Gastroesophageal sphincter (tissue), 3 donors: ENCODE results near the gene SNRNP70.

Source experiments
- EP300 ChIP-seq: sonication (generic); formaldehyde crosslinking; IDR thresholded peaks from one replicate; pipeline ENCODE4 v1.6.1; 2017; ENCODE audit warnings: antibody characterized with exemption, mild to moderate bottlenecking
- POLR2A ChIP-seq, 2 donors: fragments of 450-650 bp; IDR thresholded peaks; one replicate each; pipeline ENCODE4 v1.6.1; 2017; ENCODE audit warnings: antibody characterized with exemption in 2 of 2, mild to moderate bottlenecking in 2 of 2, moderate library complexity in 1 of 2
- TF ChIP-seq, protein P1 (sequence below), 4 experiments: fragments of 200-600 bp in 2 of 4; fragments of 450-650 bp in 2 of 4; sonication (generic) in 1 of 4; IDR thresholded peaks; one replicate each; pipeline ENCODE4 v1.5.1; 2017 to 2019; ENCODE audit warnings: antibody characterized with exemption in 4 of 4, mild to moderate bottlenecking in 2 of 4, moderate library complexity in 2 of 4

DNA sequence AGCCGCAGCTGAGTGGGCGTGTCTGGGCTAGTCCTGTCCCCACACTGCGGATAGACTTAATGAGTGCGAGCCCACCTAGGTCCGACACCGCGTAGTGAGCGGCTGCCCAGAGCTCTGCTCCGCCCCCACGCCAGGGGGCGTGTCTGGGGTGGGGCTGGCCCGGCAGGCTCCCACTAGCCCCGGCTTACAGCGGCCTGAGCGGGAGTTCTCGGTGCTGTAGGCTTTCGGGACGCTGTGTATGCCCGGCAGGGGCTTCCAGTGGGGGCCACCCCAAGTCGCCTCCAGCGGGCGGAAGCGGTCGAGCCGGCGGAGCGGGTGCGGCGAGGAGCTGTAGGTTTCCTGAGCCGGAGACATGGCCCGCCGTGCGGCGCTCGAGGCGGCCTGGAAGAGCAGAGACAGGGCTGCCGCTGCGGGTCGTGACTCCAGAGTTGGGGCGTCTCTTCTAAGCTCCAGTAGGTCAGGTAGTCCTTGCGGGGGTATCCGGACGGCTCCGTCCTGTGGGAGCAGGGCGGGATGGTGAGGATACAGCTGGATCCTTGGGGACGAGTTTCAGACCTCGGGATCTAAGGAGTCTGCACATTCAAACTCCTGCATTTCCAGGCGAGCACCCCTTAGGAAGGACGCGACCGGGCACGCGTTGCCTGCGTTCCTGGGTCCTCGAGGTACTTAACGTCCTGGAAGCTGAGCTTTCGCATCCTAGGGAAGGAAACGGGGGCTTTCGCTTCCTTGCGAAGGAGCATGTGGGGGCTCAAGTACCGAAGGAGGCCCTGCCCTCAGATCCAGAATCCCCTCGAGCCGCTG is 28.9 kb upstream of the SNRNP70 start:
- TF ChIP-seq EP300 (no peak), POLR2A (IDR thresholded peaks at IDR 0.05) (no peak)
- TF ChIP-seq, protein P1, sequence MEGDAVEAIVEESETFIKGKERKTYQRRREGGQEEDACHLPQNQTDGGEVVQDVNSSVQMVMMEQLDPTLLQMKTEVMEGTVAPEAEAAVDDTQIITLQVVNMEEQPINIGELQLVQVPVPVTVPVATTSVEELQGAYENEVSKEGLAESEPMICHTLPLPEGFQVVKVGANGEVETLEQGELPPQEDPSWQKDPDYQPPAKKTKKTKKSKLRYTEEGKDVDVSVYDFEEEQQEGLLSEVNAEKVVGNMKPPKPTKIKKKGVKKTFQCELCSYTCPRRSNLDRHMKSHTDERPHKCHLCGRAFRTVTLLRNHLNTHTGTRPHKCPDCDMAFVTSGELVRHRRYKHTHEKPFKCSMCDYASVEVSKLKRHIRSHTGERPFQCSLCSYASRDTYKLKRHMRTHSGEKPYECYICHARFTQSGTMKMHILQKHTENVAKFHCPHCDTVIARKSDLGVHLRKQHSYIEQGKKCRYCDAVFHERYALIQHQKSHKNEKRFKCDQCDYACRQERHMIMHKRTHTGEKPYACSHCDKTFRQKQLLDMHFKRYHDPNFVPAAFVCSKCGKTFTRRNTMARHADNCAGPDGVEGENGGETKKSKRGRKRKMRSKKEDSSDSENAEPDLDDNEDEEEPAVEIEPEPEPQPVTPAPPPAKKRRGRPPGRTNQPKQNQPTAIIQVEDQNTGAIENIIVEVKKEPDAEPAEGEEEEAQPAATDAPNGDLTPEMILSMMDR (IDR thresholded peaks at IDR 0.05): peak in 2 of 4 experiments; percentile 39 to 59
